Middle frontal gyrus (tissue), 1 donor: ENCODE data around the gene PLCD3.
A peak's percentile ranks its signal among the peaks of the same experiment; 100 is the strongest.

Experiments used
- DNase-seq: peaks from one replicate; pipeline ENCODE4 v3.0.0-alpha.2; 2015; ENCODE audit warnings: low spot score; ENCODE audit errors: extremely low spot score

Gene PLCD3

DNA sequence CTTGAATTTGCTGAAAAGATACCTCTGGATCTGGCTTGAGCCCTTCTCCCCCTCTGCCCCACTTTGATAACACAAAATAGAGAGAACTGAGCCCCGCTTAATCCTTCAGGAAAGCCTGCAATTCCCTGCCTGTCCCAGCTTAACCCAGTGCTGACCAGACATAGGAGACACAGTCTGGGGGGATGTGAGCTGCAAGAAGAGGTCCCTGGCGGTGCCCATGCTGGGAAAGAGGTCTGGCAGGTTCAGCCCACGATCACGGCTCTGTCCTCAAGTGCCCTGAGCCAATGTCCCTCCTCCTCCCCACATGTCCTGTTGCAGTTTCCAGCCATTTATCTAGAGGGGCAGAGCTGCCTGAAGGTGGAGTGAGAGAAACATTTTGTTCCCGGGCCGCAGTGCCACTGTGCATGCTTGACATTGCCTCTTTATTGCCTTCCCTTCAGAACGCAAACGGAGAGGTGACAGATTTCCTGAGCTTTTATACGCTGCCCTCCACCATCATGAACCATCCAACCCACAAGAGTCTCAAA, 29.0 kb downstream of the PLCD3 start:
- DNase-seq = no peak

DNA sequence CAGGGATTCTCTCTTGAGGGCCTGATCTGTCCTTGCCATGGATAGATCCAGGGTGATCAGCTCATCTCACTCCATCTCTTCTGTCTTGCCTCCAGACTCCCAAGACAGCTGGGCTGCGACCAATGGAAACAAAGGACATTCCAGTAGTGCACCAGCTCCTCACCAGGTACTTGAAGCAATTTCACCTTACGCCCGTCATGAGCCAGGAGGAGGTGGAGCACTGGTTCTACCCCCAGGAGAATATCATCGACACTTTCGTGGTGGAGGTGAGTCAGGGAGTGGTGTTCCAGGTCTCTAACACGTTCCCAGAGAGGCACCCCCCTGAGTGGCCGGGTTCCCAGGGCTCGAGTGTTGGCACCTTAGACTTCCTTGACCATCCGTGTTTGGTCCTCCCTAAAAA, 29.5 kb downstream of the PLCD3 start:
- DNase-seq = no peak

DNA sequence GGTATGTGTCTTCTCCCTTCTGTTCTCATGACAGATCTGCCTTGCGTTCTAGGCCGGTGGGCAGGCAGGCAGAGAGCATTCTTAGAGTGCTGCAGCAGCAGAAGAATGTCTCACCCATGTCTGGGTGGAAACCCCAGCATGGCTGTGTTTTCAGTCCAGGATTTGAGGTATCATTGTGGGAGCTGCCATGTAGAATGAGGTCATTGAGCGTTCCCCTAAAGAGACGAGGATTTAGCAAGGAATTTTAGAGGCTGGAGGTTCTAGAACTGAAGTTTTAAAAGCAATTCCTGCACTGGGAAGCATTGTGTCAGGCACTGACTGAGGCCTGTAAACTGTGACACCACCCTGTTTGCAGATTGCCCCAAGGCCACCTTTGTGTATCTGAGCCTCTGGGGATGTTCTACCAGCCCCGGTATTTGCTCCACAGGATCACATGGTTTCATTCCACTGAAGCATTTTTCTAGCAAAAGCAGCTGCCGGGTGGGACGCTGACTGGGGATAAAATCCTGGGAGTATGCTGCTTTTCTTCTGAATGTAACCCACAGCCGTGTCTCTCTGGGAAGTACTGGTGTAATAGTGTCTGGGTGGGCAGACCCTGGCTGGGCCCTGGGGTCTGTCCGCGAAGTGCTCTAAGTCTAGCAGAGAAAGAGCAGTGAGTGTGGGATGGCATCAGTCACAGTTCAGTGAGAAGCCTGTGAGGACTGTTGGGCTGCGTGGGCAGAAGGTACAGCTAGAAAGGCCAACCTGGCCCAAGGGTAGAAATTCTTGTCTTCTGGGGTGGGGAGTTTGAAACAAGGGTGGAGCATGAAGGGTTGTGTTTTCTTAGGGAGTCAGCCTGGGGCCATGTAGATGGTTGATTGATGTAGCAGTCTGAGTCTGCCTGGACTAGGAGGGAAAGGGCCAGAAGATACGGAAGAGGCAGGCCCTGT, 30.2 kb downstream of the PLCD3 start:
- DNase-seq = no peak

DNA sequence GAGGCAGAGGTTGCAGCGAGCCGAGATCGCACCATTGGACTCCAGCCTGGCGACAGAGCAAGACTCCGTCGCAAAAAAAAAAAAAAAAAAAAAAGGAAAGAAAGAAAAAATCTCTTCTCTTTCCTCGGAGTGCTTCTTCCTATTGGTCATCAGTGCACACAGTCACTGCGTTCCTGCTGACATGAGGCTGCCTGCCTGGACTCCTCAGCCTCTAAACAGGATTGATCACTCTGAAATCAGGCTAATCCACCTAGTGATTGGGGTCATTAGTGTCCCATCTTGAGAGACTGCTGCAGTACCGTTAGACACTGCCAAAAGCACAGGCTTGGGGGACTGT, 30.8 kb downstream of the PLCD3 start:
- no peak for DNase-seq

DNA sequence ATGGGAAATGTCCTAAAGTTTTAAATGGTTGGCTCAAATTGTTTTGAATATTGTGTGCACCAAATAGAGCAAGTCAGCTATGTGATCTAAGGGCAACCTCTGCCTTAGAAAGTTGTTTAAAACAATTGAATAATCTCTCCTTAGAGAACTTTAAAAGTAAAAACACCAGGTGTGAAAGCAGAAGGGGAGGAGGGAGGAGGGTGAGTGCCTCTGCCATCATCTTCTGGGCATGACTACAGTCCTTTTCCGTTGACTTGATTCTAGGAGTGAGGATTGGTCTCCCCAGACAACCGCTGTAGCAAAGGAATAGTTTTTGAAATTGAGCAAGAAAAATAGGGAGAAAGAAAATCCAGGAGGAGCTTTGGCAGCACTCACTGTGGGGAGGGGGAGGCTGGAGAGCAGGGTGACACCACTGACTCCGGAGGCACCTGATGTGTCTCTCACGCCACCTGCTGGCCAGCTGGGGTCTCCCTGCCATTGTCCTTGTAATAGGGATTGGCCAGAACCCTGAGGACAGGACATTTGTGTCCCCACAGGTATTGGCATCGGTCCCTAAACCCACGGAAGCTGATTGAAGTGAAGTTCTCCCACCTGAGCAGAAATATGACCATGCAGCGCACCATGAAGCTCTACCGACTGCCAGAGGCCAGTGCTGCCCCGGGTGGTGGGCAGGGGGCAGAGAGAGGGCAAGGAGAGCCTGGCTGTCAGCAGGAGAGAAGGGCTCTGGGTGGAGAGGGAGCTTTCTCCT, 33.3 kb downstream of the PLCD3 start:
- no peak for DNase-seq

DNA sequence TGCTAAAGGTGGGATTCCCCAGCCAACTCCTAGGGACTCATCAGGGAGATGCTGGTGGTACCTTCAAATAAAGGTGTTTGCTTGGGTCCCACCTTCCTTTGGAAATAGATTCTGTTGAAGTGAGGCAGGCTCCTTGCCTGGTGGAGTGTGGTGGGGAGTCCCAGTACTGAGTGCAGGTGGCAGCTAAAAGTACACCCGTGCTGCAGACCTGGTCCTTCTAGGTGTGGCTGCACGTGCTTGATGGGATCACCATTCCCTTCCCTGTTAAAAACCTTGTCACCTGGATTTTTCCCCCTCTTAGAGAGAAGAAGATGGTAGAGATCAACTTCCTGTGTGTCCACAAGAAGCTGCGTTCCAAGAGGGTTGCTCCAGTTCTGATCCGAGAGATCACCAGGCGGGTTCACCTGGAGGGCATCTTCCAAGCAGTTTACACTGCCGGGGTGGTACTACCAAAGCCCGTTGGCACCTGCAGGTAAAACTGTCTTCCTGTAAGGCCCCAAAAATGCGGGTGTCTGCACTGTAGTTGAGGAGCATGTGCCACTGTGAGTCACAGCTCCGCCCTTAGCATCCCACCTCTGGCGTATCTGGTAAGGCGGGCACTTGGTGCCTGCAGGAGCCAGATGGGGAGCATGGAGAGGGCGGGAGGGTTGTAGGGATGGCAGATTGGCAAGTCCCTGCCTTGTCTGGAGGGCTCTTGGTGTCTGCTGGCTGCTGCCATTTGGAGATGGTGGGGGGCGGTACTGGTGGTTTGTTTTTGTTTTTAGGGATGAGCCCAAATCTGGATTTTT, 34.0 kb downstream of the PLCD3 start:
- no peak for DNase-seq

DNA sequence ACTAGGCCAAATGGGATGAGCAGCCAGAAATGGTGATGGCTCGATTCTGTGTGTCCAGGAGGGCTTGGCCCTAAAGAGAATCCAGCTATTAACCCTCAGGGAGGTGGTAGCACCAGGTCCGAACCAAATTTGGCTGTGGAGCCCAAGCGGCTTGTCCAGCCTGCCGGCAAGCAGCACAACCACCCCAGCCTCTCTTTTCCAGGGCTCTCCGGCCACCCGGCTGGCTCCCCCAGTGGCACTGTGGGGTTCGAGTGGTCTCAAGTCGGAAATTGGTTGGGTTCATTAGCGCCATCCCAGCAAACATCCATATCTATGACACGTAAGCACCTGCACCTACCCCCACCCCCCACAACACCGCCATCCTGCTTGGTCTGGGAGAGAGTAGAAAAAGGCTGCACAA, 35.4 kb downstream of the PLCD3 start:
- DNase-seq = no peak

DNA sequence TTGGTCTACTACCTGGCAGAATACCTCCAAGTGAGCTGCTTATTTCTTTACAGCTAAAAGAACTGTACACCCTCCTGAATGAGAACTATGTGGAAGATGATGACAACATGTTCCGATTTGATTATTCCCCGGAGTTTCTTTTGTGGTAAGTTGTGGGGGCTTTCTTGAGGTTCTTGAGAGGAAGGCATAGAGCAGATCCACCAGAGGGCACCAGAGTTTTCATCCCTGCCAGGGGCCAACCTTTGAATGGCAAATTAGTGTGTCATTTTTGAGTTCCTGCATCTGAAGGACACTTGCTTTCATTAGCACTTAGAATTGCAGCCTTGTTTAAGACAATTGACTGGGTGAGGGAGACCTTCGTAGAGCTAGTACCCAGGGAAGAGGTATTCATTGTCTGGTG, 36.2 kb downstream of the PLCD3 start:
- DNase-seq = no peak

DNA sequence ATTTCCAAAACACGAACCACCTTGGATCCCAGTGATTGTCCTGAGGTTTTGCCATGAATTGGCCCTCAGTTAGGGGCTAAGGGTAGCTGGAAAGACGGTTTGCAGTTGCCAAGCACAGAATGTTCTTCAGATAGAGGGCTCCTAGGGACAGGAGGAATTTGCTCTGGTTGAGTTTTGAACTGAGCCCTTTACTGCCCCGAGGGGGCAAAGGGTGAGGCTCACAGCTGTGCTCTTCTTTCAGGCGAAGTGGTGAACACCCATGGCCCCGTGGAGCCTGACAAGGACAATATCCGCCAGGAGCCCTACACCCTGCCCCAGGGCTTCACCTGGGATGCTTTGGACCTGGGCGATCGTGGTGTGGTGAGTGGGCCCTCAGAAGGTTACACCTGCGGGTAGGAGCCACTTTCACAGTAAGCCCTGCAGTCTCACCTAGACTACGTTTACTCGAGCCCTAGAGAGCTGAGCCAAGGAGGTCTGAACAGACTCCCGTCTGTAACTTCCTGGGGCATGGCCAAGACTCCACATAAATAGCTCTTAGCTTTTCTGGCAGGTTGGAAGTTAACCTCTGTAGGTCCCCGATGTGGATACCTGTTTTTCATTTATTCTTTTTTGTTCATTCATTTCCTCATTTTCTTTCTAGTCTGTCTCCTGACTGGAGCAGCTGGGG, 38.7 kb downstream of the PLCD3 start:
- DNase-seq = no peak

DNA sequence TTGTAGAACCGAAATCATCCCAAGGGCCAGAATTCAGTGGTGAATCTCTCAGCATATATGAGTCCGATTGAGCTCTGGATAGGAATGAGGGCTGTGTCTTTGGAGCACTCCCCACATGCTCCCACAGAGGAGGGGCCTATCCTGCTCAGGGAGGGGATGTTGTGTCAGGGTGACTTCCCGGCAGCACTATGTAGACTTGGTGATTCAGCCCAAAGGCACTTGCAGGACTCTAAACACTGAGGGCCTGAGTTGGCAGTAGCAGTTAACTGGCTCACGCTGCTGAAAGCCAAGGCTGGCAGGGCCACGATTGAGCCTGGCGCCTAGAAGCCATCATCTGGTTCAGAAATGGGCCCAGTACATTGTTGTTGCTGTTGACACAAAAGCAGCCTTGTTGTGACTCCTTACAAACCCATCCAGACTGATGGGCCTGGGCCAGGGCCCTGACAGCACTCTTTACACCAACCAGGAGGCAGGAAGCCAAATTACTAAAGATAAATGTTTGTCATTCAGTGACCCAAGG, 39.3 kb downstream of the PLCD3 start:
- DNase-seq = peak; percentile 83

DNA sequence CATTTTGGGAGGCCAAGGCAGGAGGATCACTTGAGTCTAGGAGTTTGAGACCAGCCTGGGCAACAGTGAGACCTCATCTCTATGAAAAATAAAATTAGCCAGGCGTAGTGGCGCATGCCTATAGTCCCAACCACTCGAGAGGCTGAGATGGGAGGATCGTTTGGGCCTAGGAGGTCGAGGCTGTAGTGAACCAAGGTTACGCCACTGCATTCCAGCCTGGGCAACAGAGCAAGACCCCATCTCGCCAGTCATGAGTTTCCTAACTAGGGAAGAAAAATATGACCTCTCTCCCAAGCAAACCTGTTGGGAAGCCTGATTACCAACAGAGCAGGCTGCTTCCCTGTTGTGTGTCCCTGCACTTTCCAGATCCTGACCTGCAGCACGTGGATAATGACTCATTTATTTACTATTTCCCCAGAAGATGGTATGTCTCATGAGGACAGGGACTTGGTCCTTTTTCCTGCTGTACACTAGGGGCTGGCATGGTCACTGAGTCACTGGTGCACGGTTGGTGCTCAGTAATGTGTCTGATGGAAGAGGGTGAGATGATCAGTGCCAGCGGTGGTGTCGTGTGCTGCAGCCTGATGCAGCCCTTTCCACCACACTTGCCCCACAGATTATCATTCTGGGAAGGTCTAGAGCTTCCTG, 40.4 kb downstream of the PLCD3 start:
- DNase-seq = no peak

DNA sequence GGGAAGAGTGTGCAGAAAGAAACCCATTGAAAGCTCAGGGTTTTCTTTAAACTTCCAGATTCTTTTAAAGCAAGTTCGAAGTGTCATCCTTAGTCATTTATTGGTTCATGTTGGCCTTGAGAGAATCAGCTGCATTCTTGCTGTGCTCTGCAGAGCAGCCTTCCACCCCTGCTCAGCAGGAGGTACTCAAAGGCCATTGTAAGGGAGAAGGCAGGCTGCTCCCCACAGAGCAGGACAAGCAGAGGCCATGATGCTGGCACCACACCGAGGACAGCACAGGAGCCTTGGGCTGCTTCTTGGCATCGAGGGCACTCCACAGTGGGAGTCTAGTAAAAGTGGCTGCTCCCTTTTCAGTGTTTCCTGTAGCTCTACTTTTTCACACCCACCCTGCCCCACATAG, 41.6 kb downstream of the PLCD3 start:
- DNase-seq = no peak

DNA sequence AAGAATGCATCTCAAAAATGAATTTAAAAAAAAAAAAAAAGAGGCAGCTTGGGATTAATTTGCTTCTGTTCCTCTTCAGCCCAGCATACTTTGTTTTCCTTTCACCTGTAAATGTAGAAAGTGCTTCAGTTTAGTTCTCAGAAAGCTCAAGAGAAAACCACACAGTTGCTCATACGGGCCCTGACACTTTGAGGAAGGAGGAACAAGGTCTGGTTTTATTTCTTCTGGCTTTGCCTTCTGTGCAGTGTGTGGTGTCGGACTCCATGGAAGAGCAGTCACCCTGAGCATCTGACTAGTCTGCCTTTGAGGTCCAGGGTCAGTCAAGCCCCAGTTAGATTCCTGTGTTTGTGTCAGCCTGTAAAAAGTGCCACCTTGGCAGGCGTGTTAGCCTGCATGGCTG, 43.6 kb downstream of the PLCD3 start:
- DNase-seq = no peak

DNA sequence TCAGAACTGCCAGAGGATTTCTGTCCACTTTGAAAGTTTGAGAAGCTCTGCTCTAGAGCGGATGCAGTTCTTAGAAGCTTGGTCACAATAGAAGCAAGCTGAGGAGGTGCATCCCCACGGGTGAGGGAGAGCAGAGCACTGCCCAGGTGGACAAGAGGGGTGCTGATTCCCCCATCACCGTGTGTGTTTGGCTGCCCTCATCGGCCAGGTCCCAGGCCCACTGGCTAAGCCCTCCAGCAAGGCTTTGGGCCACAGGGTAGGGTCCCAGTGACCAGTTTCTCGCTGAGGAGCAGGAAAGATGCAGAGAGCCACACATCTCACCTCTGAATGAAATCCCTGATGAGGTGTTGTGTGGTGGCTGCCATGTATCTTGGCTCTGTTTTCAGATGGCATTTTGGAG, 44.3 kb downstream of the PLCD3 start:
- DNase-seq = no peak

DNA sequence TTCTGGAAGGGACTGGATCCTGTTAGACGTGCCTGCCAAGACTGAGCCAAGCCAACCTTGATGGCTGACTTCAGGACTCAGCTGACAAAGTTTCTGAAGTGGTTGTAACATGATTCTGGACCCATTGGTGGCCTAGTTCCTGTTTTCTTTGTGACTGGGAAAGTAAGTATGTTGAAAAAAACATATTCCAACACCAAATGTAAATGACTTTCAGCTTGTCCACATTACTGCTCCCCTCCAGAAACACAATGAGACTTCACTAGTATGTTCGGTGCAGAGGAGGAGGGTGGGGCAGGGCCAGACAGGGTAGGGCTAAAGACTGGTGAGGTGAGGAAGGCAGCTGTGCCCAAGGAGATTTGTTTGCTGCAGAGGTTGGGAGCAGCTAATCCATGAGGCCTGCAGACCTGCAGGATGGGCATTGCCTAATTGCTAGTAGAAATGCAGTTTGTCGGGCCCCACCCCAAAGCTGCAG, 44.8 kb downstream of the PLCD3 start:
- DNase-seq = no peak

DNA sequence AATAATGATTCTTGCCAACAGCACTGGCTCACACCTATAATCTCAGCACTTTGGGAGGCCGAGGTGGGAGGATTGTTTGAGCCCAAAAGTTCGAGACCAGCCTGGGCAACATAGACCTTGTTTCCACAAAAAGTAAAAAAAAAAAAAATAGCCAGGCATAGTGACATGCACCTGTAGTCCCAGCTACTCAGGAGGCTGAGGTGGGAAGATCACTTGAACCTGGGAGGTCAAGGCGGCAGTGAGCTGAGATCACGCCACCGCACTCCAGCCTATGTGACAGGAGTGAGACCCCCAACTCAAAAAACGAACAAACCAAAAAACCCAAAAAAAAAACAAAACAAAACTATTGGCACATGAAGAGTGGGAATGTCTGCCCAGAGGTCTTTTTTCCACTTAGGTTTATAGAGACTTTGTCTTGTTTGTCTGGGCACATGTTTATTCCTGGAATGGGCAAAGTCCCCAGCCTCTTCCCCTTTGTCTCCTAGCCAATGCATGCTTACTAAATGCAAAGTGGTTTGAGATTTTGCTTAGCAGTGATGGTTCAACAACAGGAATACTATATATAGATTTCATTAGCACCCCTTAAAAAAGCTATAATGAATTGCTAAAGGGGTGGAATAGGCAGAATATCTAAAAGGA, 45.3 kb downstream of the PLCD3 start:
- no peak for DNase-seq

DNA sequence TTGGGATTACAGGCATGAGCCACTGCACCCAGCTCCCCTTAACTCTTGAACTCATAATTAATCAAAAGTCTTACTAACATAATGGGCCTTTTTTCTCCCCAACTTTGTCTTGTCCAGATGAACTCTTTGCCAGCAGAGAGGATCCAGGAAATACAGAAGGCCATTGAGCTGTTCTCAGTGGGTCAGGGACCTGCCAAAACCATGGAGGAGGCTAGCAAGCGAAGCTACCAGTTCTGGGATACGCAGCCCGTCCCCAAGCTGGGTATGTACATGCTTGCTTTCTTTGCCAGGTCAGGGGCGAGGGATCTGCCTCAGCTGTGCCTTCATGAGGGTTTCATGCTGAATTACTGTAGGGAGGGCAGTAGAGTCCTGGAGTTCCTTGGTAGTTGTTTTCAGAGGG, 45.9 kb downstream of the PLCD3 start:
- no peak for DNase-seq

DNA sequence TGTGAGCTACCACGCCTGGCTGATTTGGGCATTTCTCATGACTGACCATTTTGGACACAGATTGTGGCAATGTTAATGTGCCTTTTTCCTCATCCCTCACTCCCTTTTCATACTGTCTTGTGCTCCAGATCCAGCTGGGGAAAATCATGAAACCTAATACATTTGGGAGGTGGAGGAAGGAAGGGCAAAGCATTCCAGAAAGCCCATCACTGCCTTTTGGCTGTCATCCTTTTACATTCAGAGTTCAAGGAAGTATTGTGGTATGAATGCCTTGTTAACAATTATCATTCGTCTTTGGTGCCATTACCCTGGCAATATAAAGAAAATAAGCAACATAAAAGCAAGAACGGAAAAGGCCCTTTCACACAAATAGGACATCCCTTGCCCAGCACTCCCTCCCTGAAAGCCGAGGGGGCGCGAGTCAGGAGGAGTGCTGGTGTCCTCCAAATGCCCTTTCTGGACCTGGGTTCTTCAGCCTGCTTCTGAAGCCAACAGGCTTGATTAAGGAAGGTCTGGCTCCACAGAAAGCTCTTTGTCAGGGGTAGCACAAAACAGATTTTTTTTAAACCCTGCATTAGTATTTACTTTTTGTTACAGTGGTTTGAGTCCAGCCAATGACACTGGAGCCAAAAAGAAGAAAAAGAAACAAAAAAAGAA, 51.1 kb downstream of the PLCD3 start:
- DNase-seq = no peak

DNA sequence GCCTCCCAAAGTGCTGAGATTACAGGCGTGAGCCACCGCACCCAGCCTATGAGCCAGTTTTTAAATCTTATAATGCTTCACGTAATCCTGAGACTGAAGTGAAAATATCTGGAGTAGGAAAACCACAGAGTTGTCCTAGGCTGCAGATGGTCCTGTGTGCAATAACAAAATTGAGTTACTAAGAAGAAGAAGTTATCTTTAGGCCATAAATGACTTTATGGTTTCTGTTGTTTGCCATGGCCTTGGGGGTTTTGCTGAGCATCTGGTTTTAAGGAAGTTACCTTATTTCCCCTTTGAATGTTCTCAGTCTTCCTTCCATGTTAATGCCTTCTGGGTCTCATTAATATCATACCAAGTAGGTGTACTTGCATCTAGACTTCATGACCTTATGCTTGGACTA, 54.7 kb downstream of the PLCD3 start:
- no peak for DNase-seq
